ENCODE data around the gene METRNL.
"Not testable (repeated sequence)": the region's sequence is repeated elsewhere in the genome, so short reads cannot be mapped to it uniquely, and the experiment has no call there.

The METRNL gene

GRCh38 chr17:83052241-83052564 is 27.2 kb upstream of the METRNL start:
- no peak for DNase-seq (ENCODE audit: low read depth)

GRCh38 chr17:83053021-83053681 is 26.3 kb upstream of the METRNL start:
- DNase-seq (ENCODE audit: low read depth) = no peak

DNA sequence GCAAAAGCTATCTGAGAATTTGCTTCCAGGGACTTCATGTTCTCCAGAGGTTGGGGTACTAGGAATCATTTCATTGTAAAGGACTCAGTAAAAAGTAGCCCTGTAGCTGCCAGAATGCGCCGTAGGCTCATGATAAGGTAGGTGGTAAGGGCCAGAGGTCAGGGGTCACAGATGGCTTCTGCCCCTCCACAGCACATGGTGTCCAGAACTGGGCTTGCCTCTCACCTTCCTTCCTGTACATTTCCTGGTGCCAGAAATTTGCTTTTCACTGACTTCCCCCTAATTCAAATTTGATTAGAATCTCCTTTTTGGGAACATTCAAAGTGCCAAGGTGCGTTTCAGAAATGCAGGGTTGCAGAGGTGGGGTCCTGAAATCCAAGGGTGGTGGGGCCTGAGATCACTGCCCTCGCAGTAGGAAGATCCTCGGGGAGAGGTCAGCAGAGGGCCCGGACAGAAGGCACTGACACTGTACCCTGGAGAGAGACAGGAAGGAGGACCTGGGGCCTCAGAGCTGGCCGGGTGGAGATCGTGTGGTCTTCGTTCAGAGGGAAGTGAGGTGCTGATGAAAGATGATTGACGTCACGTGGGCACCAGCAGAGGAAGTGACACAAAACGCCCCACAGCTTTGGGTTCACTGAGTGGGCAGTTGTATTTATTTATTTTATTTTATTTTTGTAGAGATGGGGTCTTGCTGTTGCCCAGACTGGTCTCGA is 25.5 kb upstream of the METRNL start:
- peak; percentile 65 for DNase-seq (ENCODE audit: low read depth)

GRCh38 chr17:83054518-83055125 is 24.8 kb upstream of the METRNL start:
- no peak for DNase-seq (ENCODE audit: low read depth)

DNA sequence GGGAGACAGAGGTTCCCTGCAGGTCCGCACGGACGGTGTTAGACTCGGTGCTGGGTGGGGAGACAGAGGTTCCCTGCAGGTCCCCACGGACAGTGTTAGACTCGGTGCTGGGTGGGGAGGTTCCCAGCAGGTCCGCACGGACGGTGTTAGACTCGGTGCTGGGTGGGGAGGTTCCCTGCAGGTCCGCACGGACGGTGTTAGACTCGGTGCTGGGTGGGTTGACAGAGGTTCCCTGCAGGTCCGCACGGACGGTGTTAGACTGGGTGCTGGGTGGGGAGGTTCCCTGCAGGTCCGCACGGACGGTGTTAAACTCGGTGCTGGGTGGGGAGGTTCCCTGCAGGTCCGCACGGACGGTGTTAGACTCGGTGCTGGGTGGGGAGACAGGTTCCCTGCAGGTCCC is 24.2 kb upstream of the METRNL start:
- not testable (repeated sequence) for DNase-seq (ENCODE audit: low read depth)

GRCh38 chr17:83055911-83056582 is 23.4 kb upstream of the METRNL start:
- DNase-seq (ENCODE audit: low read depth) = no peak

GRCh38 chr17:83056583-83057396 is 22.6 kb upstream of the METRNL start:
- no peak for DNase-seq (ENCODE audit: low read depth)

DNA sequence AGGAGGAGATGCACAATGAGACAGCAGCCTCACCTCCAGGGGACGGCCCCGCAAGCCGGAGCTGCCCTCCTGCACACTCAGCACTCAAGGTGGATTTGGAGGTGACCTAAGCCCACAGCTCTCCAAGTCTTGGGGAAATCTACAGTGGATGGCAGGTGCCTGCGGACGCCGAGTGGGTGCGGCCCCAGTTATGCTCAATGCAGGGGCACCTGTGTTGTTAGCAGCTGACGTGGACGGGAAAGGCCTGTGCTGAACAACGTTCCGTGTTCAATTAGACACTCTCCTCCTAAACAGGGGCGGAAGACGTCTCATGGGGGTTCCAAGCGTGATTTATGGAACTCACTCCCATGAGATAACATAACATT is 22.0 kb upstream of the METRNL start:
- no peak for DNase-seq (ENCODE audit: low read depth)

- DNase-seq (ENCODE audit: low read depth) = no peak
Measured at GRCh38 chr17:83057793-83058265, 21.6 kb upstream of the METRNL start.

DNA sequence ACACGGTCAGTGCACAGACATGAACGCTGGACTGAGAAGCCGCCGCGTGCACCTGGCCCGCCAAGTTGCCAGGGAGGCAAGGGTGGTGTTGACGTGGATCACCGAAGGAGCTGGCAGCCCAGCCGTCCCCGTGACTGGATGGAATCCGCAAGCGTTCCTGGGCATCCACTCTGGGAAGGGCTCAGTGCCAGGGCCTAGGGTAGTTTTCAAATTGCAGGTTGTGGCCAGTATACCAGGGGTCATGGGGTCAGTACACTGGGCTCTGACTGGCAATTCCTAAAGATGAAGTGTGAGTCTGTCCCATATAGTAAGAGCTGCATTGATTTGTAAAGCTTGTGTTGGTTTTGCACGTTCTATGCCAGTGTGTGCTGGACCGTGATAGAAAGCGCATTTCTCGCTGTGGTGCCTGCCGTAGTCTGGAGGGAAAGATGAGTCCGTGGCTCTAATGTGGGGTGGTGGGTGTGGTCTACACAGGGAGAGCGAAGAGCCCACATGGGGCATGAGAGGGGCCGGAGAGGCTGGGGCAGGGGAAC is 21.1 kb upstream of the METRNL start:
- no peak for DNase-seq (ENCODE audit: low read depth)

GRCh38 chr17:83061586-83061985 is 17.8 kb upstream of the METRNL start:
- DNase-seq (ENCODE audit: low read depth) = no peak

GRCh38 chr17:83062011-83062817 is 17.2 kb upstream of the METRNL start:
- no peak for DNase-seq (ENCODE audit: low read depth)

- no peak for DNase-seq (ENCODE audit: low read depth)
Measured at GRCh38 chr17:83062818-83063671, 16.4 kb upstream of the METRNL start.

DNA sequence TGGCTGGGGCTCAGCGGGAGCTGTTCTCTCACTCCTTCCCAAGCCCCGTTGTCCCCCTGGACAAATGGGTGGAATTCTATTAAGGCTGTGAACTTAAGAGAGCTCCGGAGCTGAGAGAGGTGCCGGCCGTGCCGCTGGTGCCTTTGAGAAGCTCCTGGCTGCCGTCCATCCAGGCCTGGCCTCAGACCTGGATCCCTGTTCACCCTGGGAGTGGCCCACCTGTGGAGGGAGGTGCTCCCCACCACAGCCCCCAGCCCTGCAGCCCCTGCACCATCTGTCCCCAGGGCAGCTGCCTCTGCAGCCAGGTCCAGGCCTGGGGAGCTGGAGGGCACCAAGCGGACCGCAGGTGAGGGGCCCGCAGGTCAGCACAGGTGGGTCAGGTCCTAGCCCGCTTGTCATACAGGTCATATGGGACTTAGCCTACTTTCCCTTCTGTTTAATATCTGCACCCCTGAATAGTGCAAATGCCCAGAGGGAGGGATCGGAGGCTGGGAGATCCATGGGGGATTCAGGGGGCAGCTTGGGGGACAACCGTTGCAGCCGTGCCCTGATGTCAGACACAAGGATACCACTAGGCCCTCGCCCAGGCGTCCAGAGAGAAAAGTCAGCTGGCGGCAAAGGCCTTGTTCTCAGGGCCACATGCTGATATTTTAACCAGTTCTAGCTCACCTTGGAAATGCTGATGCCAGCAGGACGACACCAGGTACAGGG is 15.2 kb upstream of the METRNL start:
- DNase-seq (ENCODE audit: low read depth) = no peak

DNA sequence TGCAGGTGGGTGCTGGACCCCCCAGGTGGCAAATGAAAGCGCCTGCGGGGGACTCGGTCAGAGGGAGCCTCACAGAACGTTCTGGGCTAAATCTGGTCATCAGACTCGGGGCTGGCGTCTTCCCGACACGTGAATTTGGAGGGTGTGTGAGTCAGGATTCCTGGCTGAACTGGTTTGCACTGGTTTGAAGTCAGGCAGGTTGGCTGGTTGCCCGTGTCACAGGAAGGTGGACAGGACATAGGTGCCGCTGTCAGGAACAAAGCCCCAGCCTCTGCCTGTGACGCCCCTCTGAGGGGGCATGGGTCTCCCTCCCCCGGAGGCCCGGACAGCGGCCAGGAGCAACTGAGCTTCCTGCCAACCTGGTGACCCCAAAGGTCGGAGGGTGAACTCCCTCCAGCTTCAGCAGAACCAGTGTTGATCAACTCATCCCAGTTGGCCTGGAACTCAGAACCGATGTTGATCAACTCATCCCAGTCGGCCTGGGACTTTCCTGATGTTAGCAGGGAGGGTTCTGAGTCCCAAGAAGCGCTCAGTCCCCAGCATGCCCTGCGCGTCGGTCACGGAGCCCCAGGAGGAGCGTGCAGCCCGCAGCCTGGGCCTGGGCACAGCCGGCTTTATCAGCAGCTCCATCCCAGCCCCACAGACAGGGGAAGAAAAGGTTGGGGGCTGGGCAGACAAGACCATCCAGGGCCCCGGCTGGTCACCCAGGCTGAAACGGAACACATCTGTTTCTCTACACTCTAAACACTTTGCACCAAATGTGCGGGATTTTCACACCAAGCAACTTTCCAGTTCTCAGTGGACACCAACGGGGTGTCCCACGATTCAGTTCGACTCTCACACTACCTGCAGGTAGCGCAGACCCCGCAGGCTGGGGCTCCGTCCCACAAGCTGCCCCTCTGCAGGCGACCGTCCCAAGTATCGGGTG is 14.4 kb upstream of the METRNL start:
- no peak for DNase-seq (ENCODE audit: low read depth)

GRCh38 chr17:83065660-83066542 is 13.5 kb upstream of the METRNL start:
- no peak for DNase-seq (ENCODE audit: low read depth)

GRCh38 chr17:83066543-83066890 is 12.9 kb upstream of the METRNL start:
- not testable (repeated sequence) for DNase-seq (ENCODE audit: low read depth)

All from CMK (cell line).